ENCODE measurements around the gene USP34.

Gene USP34

GRCh38 chr2:61138859-61139258, 332.0 kb downstream of the USP34 start:
- no peaks in the 10 kb centered on the region for H3K27me3 Mint-ChIP-seq (ENCODE audit: low read depth)
- no peaks in the 10 kb centered on the region for H3K4me1 Mint-ChIP-seq
- H3K27ac Mint-ChIP-seq, result no peak overlapping the region
- H3K4me3 Mint-ChIP-seq, result no peak overlapping the region
- no peaks in the 10 kb centered on the region for H3K9me3 Mint-ChIP-seq
- H3K36me3 Mint-ChIP-seq (ENCODE audit: low read depth), result peaks cover 3% of the 10 kb centered on the region
- TF ChIP-seq, protein P1, sequence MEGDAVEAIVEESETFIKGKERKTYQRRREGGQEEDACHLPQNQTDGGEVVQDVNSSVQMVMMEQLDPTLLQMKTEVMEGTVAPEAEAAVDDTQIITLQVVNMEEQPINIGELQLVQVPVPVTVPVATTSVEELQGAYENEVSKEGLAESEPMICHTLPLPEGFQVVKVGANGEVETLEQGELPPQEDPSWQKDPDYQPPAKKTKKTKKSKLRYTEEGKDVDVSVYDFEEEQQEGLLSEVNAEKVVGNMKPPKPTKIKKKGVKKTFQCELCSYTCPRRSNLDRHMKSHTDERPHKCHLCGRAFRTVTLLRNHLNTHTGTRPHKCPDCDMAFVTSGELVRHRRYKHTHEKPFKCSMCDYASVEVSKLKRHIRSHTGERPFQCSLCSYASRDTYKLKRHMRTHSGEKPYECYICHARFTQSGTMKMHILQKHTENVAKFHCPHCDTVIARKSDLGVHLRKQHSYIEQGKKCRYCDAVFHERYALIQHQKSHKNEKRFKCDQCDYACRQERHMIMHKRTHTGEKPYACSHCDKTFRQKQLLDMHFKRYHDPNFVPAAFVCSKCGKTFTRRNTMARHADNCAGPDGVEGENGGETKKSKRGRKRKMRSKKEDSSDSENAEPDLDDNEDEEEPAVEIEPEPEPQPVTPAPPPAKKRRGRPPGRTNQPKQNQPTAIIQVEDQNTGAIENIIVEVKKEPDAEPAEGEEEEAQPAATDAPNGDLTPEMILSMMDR (IDR thresholded peaks at IDR 0.05; ENCODE audit: unreplicated experiment in 3 of 3), result no peak
